ENCODE measurements around the gene PHF8. TPM values are rescaled to one million over a fixed set of nuclear protein-coding genes. Genes with fewer than 3 reads are reported as not detected.

Gene PHF8
- total RNA-seq, 4 donors from 2014 or later = 34.9 to 63.1 (median 60.5) TPM

- Histone ChIP-seq H3K9me3 (peaks cover 0 to 6% (median 1%) of the 10 kb centered on the region in 4 donors), H3K36me3 (peaks cover 0 to 51% (median 0%) of the 10 kb centered on the region in 3 donors), H3K4me1 (no peaks in the 10 kb centered on the region), H3K27ac (no peak overlapping the region), H3K27me3 (no peaks in the 10 kb centered on the region), H3K4me3 (no peak overlapping the region)
- DNase-seq (ENCODE audit: low spot score in 2 of 2) = no peak
- TF ChIP-seq EP300 (IDR thresholded peaks at IDR 0.05) (no peak), POLR2A (IDR thresholded peaks at IDR 0.05) (no peak), CTCF (IDR thresholded peaks at IDR 0.05) (no peak)
- WGBS, 2 donors = 94 to 96% methylated on average over 6 of the region's 6 CpGs
Observed at GRCh38 chrX:53974529-53974928, 69.7 kb downstream of the PHF8 start.

- Histone ChIP-seq H3K36me3 (peaks cover 0 to 42% (median 0%) of the 10 kb centered on the region in 3 donors), H3K9me3 (peaks cover 0 to 10% (median 3%) of the 10 kb centered on the region in 4 donors), H3K27ac (no peak overlapping the region), H3K4me1 (no peaks in the 10 kb centered on the region), H3K4me3 (no peak overlapping the region), H3K27me3 (no peaks in the 10 kb centered on the region)
- TF ChIP-seq EP300 (IDR thresholded peaks at IDR 0.05) (no peak), CTCF (IDR thresholded peaks at IDR 0.05) (no peak), POLR2A (IDR thresholded peaks at IDR 0.05) (no peak)
- no peak for DNase-seq (ENCODE audit: low spot score in 2 of 2)
- 75 to 90% methylated on average over 3 of the region's 3 CpGs for WGBS, 2 donors
Observed at GRCh38 chrX:53969540-53969939, 74.7 kb downstream of the PHF8 start.

- Histone ChIP-seq H3K4me1 (no peaks in the 10 kb centered on the region), H3K27me3 (no peaks in the 10 kb centered on the region), H3K27ac (no peak overlapping the region), H3K9me3 (no peaks in the 10 kb centered on the region), H3K4me3 (no peak overlapping the region), H3K36me3 (peaks cover 0 to 25% (median 0%) of the 10 kb centered on the region in 3 donors)
- no peak for DNase-seq (ENCODE audit: low spot score in 2 of 2)
- WGBS, 2 donors = 72 to 83% methylated on average over 3 of the region's 3 CpGs
- no peak for TF ChIP-seq CTCF (IDR thresholded peaks at IDR 0.05)
- no peak for TF ChIP-seq POLR2A (IDR thresholded peaks at IDR 0.05)
- no peak for TF ChIP-seq EP300 (IDR thresholded peaks at IDR 0.05)
Observed at GRCh38 chrX:53950130-53950733, 94.0 kb downstream of the PHF8 start.

GRCh38 chrX:53940180-53940579 lies 104.1 kb downstream of the PHF8 start:
- Histone ChIP-seq H3K27me3 (no peaks in the 10 kb centered on the region), H3K4me3 (no peak overlapping the region), H3K4me1 (no peaks in the 10 kb centered on the region), H3K27ac (no peak overlapping the region), H3K36me3 (peaks cover 0 to 78% (median 0%) of the 10 kb centered on the region in 3 donors), H3K9me3 (no peaks in the 10 kb centered on the region)
- no peak for TF ChIP-seq POLR2A (IDR thresholded peaks at IDR 0.05)
- TF ChIP-seq CTCF (IDR thresholded peaks at IDR 0.05) = no peak
- TF ChIP-seq EP300 (IDR thresholded peaks at IDR 0.05) = no peak
- no peak for DNase-seq (ENCODE audit: low spot score in 2 of 2)
- 89 to 100% methylated on average over 3 to 8 of the region's 8 CpGs for WGBS, 2 donors

GRCh38 chrX:53939127-53939526 lies 105.1 kb downstream of the PHF8 start:
- Histone ChIP-seq H3K4me3 (no peak overlapping the region), H3K9me3 (no peaks in the 10 kb centered on the region), H3K27me3 (no peaks in the 10 kb centered on the region), H3K27ac (no peak overlapping the region), H3K4me1 (no peaks in the 10 kb centered on the region), H3K36me3 (peaks cover 0 to 68% (median 0%) of the 10 kb centered on the region in 3 donors)
- 52 to 88% methylated on average over 3 of the region's 3 CpGs for WGBS, 2 donors
- TF ChIP-seq POLR2A (IDR thresholded peaks at IDR 0.05) (no peak), EP300 (IDR thresholded peaks at IDR 0.05) (no peak), CTCF (IDR thresholded peaks at IDR 0.05) (no peak)
- DNase-seq (ENCODE audit: low spot score in 2 of 2) = no peak

All from tibial nerve (tissue), 4 donors.